ENCODE results near the gene ANXA10.

DNA sequence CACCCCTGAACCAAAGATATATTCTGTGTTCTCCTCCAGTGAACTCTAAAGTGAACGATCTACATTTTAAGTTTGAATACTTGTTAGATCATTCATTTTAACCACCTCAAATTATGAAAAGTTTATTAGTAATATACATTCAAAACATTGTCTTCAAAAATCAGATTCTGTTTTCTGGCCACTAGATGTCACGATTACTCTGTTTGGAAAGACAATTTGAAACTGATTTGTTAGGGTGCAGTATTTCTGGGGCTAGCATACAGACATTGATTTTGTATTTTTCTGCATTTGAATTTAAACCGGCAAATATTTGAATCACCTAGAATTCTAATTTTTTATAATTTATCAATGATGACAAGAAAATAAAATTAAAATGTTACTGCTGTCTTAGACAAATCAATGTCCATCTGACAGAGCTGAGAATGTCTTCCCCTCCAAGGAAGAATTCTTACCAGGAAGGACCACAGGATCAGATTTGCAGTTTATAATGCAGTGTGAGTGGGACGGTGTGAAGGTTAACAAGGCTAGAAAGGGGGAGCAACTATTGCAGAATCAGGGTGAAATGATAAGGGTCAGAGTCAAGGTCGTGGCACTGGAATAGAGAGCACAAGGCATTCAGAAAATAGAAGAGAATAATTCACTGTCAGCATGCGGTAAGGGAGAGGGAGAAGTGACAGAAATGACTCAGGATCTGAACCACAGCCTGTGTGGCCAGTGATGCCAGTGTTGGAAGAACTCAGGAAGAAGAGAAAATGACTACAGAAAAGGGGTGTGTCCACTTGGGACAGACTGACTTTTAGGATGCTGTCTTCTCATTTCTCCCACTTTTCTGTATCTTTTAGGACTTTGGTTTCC, 91.6 kb downstream of the ANXA10 start:
- TF ChIP-seq, protein P1, sequence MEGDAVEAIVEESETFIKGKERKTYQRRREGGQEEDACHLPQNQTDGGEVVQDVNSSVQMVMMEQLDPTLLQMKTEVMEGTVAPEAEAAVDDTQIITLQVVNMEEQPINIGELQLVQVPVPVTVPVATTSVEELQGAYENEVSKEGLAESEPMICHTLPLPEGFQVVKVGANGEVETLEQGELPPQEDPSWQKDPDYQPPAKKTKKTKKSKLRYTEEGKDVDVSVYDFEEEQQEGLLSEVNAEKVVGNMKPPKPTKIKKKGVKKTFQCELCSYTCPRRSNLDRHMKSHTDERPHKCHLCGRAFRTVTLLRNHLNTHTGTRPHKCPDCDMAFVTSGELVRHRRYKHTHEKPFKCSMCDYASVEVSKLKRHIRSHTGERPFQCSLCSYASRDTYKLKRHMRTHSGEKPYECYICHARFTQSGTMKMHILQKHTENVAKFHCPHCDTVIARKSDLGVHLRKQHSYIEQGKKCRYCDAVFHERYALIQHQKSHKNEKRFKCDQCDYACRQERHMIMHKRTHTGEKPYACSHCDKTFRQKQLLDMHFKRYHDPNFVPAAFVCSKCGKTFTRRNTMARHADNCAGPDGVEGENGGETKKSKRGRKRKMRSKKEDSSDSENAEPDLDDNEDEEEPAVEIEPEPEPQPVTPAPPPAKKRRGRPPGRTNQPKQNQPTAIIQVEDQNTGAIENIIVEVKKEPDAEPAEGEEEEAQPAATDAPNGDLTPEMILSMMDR (IDR thresholded peaks at IDR 0.05; ENCODE audit: low read depth, low read length), result peak; percentile 29
- TF ChIP-seq POLR2A (IDR thresholded peaks at IDR 0.05; ENCODE audit: extremely low read depth, insufficient read length) (no peak), MYC (IDR thresholded peaks at IDR 0.05; ENCODE audit: low read depth, low read length) (no peak)
- TF ChIP-seq, protein P2, sequence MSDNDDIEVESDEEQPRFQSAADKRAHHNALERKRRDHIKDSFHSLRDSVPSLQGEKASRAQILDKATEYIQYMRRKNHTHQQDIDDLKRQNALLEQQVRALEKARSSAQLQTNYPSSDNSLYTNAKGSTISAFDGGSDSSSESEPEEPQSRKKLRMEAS (IDR thresholded peaks at IDR 0.05; ENCODE audit: low read depth, low read length), result no peak

Measured in NB4 (cell line).